Caco-2 (cell line): ENCODE measurements around the gene LPAR3. TPM values are rescaled to one million over a fixed set of nuclear protein-coding genes. Genes with fewer than 3 reads are reported as not detected.

ENCODE experiments used
- BruUV-seq: library from RNA; stranded (reverse); fragments of 400-500 nt; replicated peaks from 2 replicates; lab custom pipeline; 2021; lab: Mats Ljungman, UMichigan
- CTCF ChIA-PET: fragments of 300-600 bp; sonication (Branson Sonifier 250); formaldehyde crosslinking; loops from one replicate; lab custom pipeline; 2022; ENCODE audit warnings: antibody characterized with exemption; lab: Charles Lee
- POLR2A ChIA-PET: fragments of 300-600 bp; sonication (Branson Sonifier 250); formaldehyde crosslinking; loops from one replicate; lab custom pipeline; 2022; ENCODE audit warnings: antibody characterized with exemption; lab: Charles Lee
- DNase-seq, 2 experiments: peaks; one replicate each; pipeline versions ENCODE4 v3.0.0 to v3.0.0-alpha.2; 2020 to 2022
- H3K27me3 ChIP-seq: replicated peaks from 2 replicates; pipeline ENCODE4 v1.6.0; 2011; ENCODE audit warnings: low read length; ENCODE audit not compliant: control insufficient read depth, insufficient read depth
- H3K36me3 ChIP-seq: 2 replicates; pipeline ENCODE4 v1.5.1; 2011; ENCODE audit warnings: low read length; ENCODE audit not compliant: control insufficient read depth, insufficient read depth
- H3K4me1 ChIP-seq: fragments of 250-450 bp; sonication (Bioruptor Pico); 2 replicates; pipeline ENCODE4 v1.5.1; 2020; ENCODE audit warnings: mild to moderate bottlenecking
- H3K4me3 ChIP-seq: 2 replicates; pipeline ENCODE4 v1.5.1; 2011; ENCODE audit warnings: low read depth, mild to moderate bottlenecking, control low read depth, low read length
- H3K9me3 ChIP-seq: fragments of 250-450 bp; sonication (Bioruptor Pico); 2 replicates; pipeline ENCODE4 v1.5.1; 2020; ENCODE audit warnings: mild to moderate bottlenecking, moderate library complexity
- H3K27ac Mint-ChIP-seq: one replicate; pipeline ENCODE4 v1.8.0; 2022; ENCODE audit warnings: mixed read lengths; ENCODE audit not compliant: unreplicated experiment
- H3K27me3 Mint-ChIP-seq: one replicate; pipeline ENCODE4 v1.8.0; 2022; ENCODE audit warnings: mixed read lengths; ENCODE audit not compliant: insufficient read depth, unreplicated experiment
- H3K36me3 Mint-ChIP-seq: one replicate; pipeline ENCODE4 v1.8.0; 2022; ENCODE audit warnings: mild to moderate bottlenecking, mixed read lengths; ENCODE audit not compliant: insufficient read depth, unreplicated experiment
- H3K4me1 Mint-ChIP-seq: one replicate; pipeline ENCODE4 v1.8.0; 2022; ENCODE audit warnings: low read depth, mixed read lengths; ENCODE audit not compliant: unreplicated experiment
- H3K4me3 Mint-ChIP-seq: one replicate; pipeline ENCODE4 v1.8.0; 2022; ENCODE audit warnings: mild to moderate bottlenecking, moderate library complexity, mixed read lengths; ENCODE audit not compliant: unreplicated experiment
- H3K9me3 Mint-ChIP-seq: one replicate; pipeline ENCODE4 v1.8.0; 2022; ENCODE audit warnings: mixed read lengths; ENCODE audit not compliant: unreplicated experiment
- intact Hi-C: fragments of 100-400 bp; cut with micrococcal nuclease; formaldehyde crosslinking; loops from one replicate; pipeline ENCODE4 v1.10.0; 2022; ENCODE audit not compliant: unreplicated experiment
- total RNA-seq: library from RNA; stranded (reverse); gene quantifications from 2 replicates; pipeline ENCODE4 v1.2.3, GENCODE V29; 2022
- TF ChIP-seq, protein P1 (sequence below), 2 experiments: fragments of 200-600 bp in 1 of 2; IDR thresholded peaks; 1 replicate in 1 of 2; 2 replicates in 1 of 2; pipeline versions ENCODE4 v1.5.1 to v1.8.0; 2011 to 2022; ENCODE audit warnings: antibody characterized with exemption in 1 of 2, control low read depth in 1 of 2, inconsistent platforms in 1 of 2, low read depth in 1 of 2, low read length in 1 of 2, mild to moderate bottlenecking in 1 of 2, moderate library complexity in 1 of 2; ENCODE audit not compliant: insufficient read depth in 1 of 2, severe bottlenecking in 1 of 2, unreplicated experiment in 1 of 2

The LPAR3 gene
- total RNA-seq, 1 experiment from 2014 or later: not detected

DNA sequence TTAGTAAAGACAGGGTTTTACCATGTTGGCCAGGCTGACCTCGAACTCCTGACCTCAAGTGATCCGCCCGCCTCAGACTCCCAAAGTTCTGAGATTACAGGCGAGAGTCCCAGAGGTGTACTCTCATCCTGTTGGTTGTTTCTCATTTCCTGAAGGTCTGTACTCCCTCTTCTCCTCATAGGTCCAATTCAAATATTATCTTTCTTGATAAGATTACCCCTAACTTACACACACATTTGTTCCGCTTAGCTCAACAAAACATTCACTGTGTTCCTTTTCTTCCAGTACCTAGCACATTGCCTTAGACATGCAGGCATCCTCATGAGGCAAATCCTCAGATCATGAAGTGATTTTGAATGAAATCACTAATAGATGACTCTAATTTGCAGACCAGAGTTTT lies 130.3 kb downstream of the LPAR3 start:
- H3K36me3 Mint-ChIP-seq: no peaks in the 10 kb centered on the region
- Histone ChIP-seq H3K4me3 (no peak overlapping the region), H3K36me3 (no peaks in the 10 kb centered on the region), H3K9me3 (no peaks in the 10 kb centered on the region), H3K27me3 (no peaks in the 10 kb centered on the region; the same call in 1 of the 2 replicates), H3K4me1 (no peaks in the 10 kb centered on the region)
- H3K4me3 Mint-ChIP-seq: no peak overlapping the region
- CTCF ChIA-PET: no interaction called here
- H3K27me3 Mint-ChIP-seq: peaks cover 14% of the 10 kb centered on the region
- no peak overlapping the region for H3K27ac Mint-ChIP-seq
- intact Hi-C loops: no loop called here
- POLR2A ChIA-PET: no interaction called here
- BruUV-seq: no TSS peak
- H3K9me3 Mint-ChIP-seq: no peaks in the 10 kb centered on the region
- H3K4me1 Mint-ChIP-seq: no peaks in the 10 kb centered on the region
- TF ChIP-seq, protein P1, sequence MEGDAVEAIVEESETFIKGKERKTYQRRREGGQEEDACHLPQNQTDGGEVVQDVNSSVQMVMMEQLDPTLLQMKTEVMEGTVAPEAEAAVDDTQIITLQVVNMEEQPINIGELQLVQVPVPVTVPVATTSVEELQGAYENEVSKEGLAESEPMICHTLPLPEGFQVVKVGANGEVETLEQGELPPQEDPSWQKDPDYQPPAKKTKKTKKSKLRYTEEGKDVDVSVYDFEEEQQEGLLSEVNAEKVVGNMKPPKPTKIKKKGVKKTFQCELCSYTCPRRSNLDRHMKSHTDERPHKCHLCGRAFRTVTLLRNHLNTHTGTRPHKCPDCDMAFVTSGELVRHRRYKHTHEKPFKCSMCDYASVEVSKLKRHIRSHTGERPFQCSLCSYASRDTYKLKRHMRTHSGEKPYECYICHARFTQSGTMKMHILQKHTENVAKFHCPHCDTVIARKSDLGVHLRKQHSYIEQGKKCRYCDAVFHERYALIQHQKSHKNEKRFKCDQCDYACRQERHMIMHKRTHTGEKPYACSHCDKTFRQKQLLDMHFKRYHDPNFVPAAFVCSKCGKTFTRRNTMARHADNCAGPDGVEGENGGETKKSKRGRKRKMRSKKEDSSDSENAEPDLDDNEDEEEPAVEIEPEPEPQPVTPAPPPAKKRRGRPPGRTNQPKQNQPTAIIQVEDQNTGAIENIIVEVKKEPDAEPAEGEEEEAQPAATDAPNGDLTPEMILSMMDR (IDR thresholded peaks at IDR 0.05; ENCODE audit: insufficient read depth in 1 of 2, low read depth in 1 of 2, low read length in 1 of 2, severe bottlenecking in 1 of 2, unreplicated experiment in 1 of 2): no peak
- DNase-seq: no peak

Other genes with a start within 250 kb of the LPAR3 start
- 12.7 and 15.3 TPM in 2 replicates for gene SSX2IP, start 202.7 kb downstream of the LPAR3 start, total RNA-seq
- not detected in 2 replicates for gene MCOLN2, start 103.9 kb upstream of the LPAR3 start, total RNA-seq
- 2.1 and 2.5 TPM in 2 replicates for gene MCOLN3, start 155.3 kb upstream of the LPAR3 start, total RNA-seq